Measurements from ENCODE around the gene RASD1. TPM values are rescaled to one million over a fixed set of nuclear protein-coding genes. Genes with fewer than 3 reads are reported as not detected.

Gene RASD1
- polyA plus RNA-seq, 1 of the 3 experiments (the other 2 are of a cell fraction): 0.43 TPM

DNA sequence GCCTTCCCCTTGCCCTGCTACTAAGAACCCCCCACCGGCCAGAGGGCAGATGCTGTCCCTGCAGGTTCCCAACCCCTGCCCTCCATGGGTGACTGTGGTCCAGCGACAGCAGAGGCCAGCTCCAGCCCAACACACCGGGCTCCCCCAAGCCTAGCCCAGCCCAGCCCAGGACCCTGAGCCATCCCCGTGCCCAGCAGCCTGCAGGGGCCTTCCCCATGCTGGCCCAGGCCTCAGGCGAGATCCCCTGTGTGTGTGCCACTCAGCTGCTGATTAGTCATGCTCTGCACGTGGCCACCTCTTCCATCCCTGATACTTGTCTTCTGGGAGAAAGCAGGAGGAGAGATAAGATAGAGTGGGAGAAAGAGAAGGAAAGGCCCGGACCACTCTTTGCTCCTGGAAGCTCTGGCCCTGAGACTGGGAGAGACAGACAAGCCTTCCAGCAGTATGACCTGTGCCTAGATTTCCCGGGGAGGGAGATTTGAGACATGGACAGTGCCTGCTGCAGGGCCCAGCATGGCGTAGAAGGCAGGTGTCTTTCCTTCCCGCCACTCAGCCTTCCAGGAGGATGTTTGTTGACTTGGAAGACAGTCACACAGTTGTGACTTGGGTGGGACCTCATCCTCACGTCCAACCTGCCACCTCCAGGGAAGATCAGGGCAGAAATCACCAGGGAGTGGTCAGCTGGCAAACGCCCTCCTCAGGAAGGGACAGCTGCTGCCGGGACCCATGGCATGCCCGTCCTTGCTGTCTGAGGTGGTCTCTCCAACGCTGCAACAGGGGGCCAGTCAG is 41.3 kb upstream of the RASD1 start:
- DNase-seq: no peak
- Histone ChIP-seq H3K27ac (ENCODE audit: low read depth in 2 of 2, low read length in 1 of 2) (no peak overlapping the region; a peak in 1 of 4 replicates), H3F3A (replicated peaks; ENCODE audit: insufficient read depth) (no peaks in the 10 kb centered on the region), H3K9me2 (no peaks in the 10 kb centered on the region), H2AFZ (ENCODE audit: low read depth) (no peak overlapping the region), H3K27me3 (ENCODE audit: insufficient read depth) (no peaks in the 10 kb centered on the region), H3K79me2 (ENCODE audit: insufficient read depth) (no peaks in the 10 kb centered on the region), H3K36me3 (replicated peaks in 1 of 2; ENCODE audit: control insufficient read depth in 1 of 2, insufficient read depth in 2 of 2, low read length in 1 of 2) (no peaks in the 10 kb centered on the region), H3K9me3 (no peaks in the 10 kb centered on the region), H3K4me2 (no peak overlapping the region), H3K4me1 (ENCODE audit: control insufficient read depth in 1 of 2, insufficient read depth in 2 of 2, low read depth in 1 of 2, low read length in 1 of 2) (peaks cover 0 to 62% of the 10 kb centered on the region in 2 experiments; a peak in 1 of 4 replicates), H4K20me1 (ENCODE audit: insufficient read depth) (no peaks in the 10 kb centered on the region), H3K9ac (no peak overlapping the region), H3K4me3 (ENCODE audit: low read depth in 2 of 2, low read length in 1 of 2) (no peak overlapping the region)
- TF ChIP-seq, protein P1, sequence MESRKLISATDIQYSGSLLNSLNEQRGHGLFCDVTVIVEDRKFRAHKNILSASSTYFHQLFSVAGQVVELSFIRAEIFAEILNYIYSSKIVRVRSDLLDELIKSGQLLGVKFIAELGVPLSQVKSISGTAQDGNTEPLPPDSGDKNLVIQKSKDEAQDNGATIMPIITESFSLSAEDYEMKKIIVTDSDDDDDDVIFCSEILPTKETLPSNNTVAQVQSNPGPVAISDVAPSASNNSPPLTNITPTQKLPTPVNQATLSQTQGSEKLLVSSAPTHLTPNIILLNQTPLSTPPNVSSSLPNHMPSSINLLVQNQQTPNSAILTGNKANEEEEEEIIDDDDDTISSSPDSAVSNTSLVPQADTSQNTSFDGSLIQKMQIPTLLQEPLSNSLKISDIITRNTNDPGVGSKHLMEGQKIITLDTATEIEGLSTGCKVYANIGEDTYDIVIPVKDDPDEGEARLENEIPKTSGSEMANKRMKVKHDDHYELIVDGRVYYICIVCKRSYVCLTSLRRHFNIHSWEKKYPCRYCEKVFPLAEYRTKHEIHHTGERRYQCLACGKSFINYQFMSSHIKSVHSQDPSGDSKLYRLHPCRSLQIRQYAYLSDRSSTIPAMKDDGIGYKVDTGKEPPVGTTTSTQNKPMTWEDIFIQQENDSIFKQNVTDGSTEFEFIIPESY (IDR thresholded peaks at IDR 0.05; ENCODE audit: borderline replicate concordance, low read depth): no peak
- TF ChIP-seq SIN3A (IDR thresholded peaks at IDR 0.05; ENCODE audit: borderline replicate concordance, low read depth, low read length) (no peak), RCOR1 (IDR thresholded peaks at IDR 0.05; ENCODE audit: low read length) (no peak), TCF12 (IDR thresholded peaks at IDR 0.05) (no peak), TEAD4 (IDR thresholded peaks at IDR 0.05; ENCODE audit: borderline replicate concordance, insufficient read depth) (no peak), CHD2 (IDR thresholded peaks at IDR 0.05; ENCODE audit: low read length, partially characterized antibody) (no peak), FOSL2 (IDR thresholded peaks at IDR 0.05; ENCODE audit: borderline replicate concordance, low read depth) (no peak), NRF1 (IDR thresholded peaks at IDR 0.05; ENCODE audit: low read depth, low read length) (no peak), RFX5 (IDR thresholded peaks at IDR 0.05; ENCODE audit: low read length) (no peak), MEF2A (IDR thresholded peaks at IDR 0.05; ENCODE audit: borderline replicate concordance, low read depth) (no peak), ELF1 (IDR thresholded peaks at IDR 0.05) (no peak), GABPA (IDR thresholded peaks at IDR 0.05; ENCODE audit: low read depth) (no peak), FOXJ3 (CRISPR knock-in tag; IDR thresholded peaks at IDR 0.05) (no peak), USF2 (IDR thresholded peaks at IDR 0.05; ENCODE audit: borderline replicate concordance, low read depth, low read length) (no peak), RAD21 (IDR thresholded peaks at IDR 0.05; ENCODE audit: low read length) (no peak), PBX3 (IDR thresholded peaks at IDR 0.05) (no peak)
- TF ChIP-seq, protein P2, sequence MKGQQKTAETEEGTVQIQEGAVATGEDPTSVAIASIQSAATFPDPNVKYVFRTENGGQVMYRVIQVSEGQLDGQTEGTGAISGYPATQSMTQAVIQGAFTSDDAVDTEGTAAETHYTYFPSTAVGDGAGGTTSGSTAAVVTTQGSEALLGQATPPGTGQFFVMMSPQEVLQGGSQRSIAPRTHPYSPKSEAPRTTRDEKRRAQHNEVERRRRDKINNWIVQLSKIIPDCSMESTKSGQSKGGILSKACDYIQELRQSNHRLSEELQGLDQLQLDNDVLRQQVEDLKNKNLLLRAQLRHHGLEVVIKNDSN (IDR thresholded peaks at IDR 0.05; ENCODE audit: borderline replicate concordance, low read depth): no peak
- TF ChIP-seq, protein P3, sequence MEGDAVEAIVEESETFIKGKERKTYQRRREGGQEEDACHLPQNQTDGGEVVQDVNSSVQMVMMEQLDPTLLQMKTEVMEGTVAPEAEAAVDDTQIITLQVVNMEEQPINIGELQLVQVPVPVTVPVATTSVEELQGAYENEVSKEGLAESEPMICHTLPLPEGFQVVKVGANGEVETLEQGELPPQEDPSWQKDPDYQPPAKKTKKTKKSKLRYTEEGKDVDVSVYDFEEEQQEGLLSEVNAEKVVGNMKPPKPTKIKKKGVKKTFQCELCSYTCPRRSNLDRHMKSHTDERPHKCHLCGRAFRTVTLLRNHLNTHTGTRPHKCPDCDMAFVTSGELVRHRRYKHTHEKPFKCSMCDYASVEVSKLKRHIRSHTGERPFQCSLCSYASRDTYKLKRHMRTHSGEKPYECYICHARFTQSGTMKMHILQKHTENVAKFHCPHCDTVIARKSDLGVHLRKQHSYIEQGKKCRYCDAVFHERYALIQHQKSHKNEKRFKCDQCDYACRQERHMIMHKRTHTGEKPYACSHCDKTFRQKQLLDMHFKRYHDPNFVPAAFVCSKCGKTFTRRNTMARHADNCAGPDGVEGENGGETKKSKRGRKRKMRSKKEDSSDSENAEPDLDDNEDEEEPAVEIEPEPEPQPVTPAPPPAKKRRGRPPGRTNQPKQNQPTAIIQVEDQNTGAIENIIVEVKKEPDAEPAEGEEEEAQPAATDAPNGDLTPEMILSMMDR (IDR thresholded peaks at IDR 0.05): no peak
- CTCF ChIA-PET: interaction anchor here (0.8 to 2.6 kb wide), 5 partner anchors 11 to 75 kb away, joined by 3 to 15 read pairs (median 3); no protein-coding TSS in a partner anchor
- POLR2A ChIA-PET: no interaction called here
- 83% methylated on average over 5 of the region's 15 CpGs for WGBS (ENCODE audit: low lambda C conversion rate)

Data from SK-N-SH (cell line).